Activated CD4-positive, CD25-positive, alpha-beta regulatory T cell treated with anti-CD3 and anti-CD28 coated beads, Interleukin-2, amount 50 U/mL, for 16 hours (primary cell): ENCODE results near the gene KRT80.
"Not testable (repeated sequence)": the region's sequence is repeated elsewhere in the genome, so short reads cannot be mapped to it uniquely, and the experiment has no call there.

Experiments
- DNase-seq: peaks from one replicate; pipeline ENCODE4 v3.0.0-alpha.2; 2020; ENCODE audit warnings: low read depth, low spot score

KRT80 gene

GRCh38 chr12:52191841-52192791, at the start of gene KRT80:
KRT80 (minus strand) TSS chr12:52192014; CDS start chr12:52191902, 112 bp downstream.
- DNase-seq = no peak

GRCh38 chr12:52241205-52241842, 49.5 kb upstream of the KRT80 start:
- DNase-seq = no peak

- DNase-seq = not testable (repeated sequence)
These were observed 48.4 kb upstream of the KRT80 start for GRCh38 chr12:52240247-52240646.

GRCh38 chr12:52239767-52240166, 48.0 kb upstream of the KRT80 start:
- DNase-seq = no peak

- DNase-seq = no peak
These were observed 47.3 kb upstream of the KRT80 start for GRCh38 chr12:52238916-52239646.

- no peak for DNase-seq
These were observed 46.5 kb upstream of the KRT80 start for GRCh38 chr12:52238207-52238840.

GRCh38 chr12:52236386-52237050, 44.7 kb upstream of the KRT80 start:
- no peak for DNase-seq

- DNase-seq = no peak
These were observed 44.1 kb upstream of the KRT80 start for GRCh38 chr12:52235822-52236361.

- no peak for DNase-seq
These were observed 43.4 kb upstream of the KRT80 start for GRCh38 chr12:52235001-52235764.

GRCh38 chr12:52234223-52234810, 42.5 kb upstream of the KRT80 start:
- DNase-seq = no peak

GRCh38 chr12:52233462-52234207, 41.8 kb upstream of the KRT80 start:
- DNase-seq = no peak

- no peak for DNase-seq
These were observed 41.1 kb upstream of the KRT80 start, which contains the start of gene KRT7 for GRCh38 chr12:52232674-52233461. KRT7 (plus strand) TSS chr12:52233243; CDS start chr12:52233297, 54 bp downstream.

GRCh38 chr12:52232203-52232673, 40.4 kb upstream of the KRT80 start:
- DNase-seq = no peak

- no peak for DNase-seq
These were observed 39.7 kb upstream of the KRT80 start for GRCh38 chr12:52231305-52232202.

GRCh38 chr12:52230364-52231281, 38.8 kb upstream of the KRT80 start:
- no peak for DNase-seq
